Stimulated activated CD4-positive, alpha-beta T cell treated with anti-CD3 and anti-CD28 coated beads, TNF-alpha, amount 100 ng/mL, for 4 hours (primary cell): ENCODE results near the gene CDR2.

ENCODE experiments used
- DNase-seq, 3 experiments: peaks; one replicate each; pipeline ENCODE4 v3.0.0-alpha.2; 2020; ENCODE audit warnings: low read depth in 3 of 3

CDR2 gene

GRCh38 chr16:22324787-22325597 is 49.4 kb downstream of the CDR2 start:
- no peak for DNase-seq

GRCh38 chr16:22323959-22324786 is 50.2 kb downstream of the CDR2 start:
- DNase-seq: no peak

GRCh38 chr16:22323173-22323958 is 51.1 kb downstream of the CDR2 start:
- DNase-seq: no peak

GRCh38 chr16:22322741-22323140 is 51.7 kb downstream of the CDR2 start:
- no peak for DNase-seq

GRCh38 chr16:22322021-22322471 is 52.4 kb downstream of the CDR2 start:
- no peak for DNase-seq

- peak; percentile 35 to 54 (median 39) for DNase-seq
Measured at GRCh38 chr16:22321340-22322001, 52.9 kb downstream of the CDR2 start.

GRCh38 chr16:22320572-22321339 is 53.7 kb downstream of the CDR2 start:
- no peak for DNase-seq

GRCh38 chr16:22318690-22319358 is 55.6 kb downstream of the CDR2 start:
- peak in 2 of 3 experiments; percentile 25 to 35 for DNase-seq

GRCh38 chr16:22317625-22318024 is 56.8 kb downstream of the CDR2 start:
- DNase-seq: no peak

- DNase-seq: no peak
Measured at GRCh38 chr16:22317001-22317530, 57.4 kb downstream of the CDR2 start.

- DNase-seq: no peak
Measured at GRCh38 chr16:22316411-22316811, 58.0 kb downstream of the CDR2 start.

- DNase-seq: no peak
Measured at GRCh38 chr16:22315979-22316378, 58.4 kb downstream of the CDR2 start.

- no peak for DNase-seq
Measured at GRCh38 chr16:22314661-22315626, 59.5 kb downstream of the CDR2 start.

- DNase-seq: no peak
Measured at GRCh38 chr16:22313876-22314470, 60.4 kb downstream of the CDR2 start.

- DNase-seq: no peak
Measured at GRCh38 chr16:22312897-22313781, 61.3 kb downstream of the CDR2 start.

GRCh38 chr16:22311520-22311919 is 62.9 kb downstream of the CDR2 start:
- no peak for DNase-seq

- no peak for DNase-seq
Measured at GRCh38 chr16:22308824-22309520, 65.4 kb downstream of the CDR2 start.
